A549 (cell line): ENCODE results near the gene PDK2. TPM values are rescaled to one million over a fixed set of nuclear protein-coding genes. Genes with fewer than 3 reads are reported as not detected.

Experiments used
- ATAC-seq, 2 experiments: fragments of 200-7000 bp in 1 of 2; fragments of >200 bp in 1 of 2; cut with Nextera tagmentation in 1 of 2; cut with Tn5 transposase in 1 of 2; 3 replicates each; pipeline versions ENCODE4 v1.8.0 to v1.9.1; 2018 to 2020; ENCODE audit warnings: mild to moderate bottlenecking in 1 of 2, moderate library complexity in 1 of 2
- CTCF ChIA-PET: fragments of 300-600 bp; sonication (Branson Sonifier 250); formaldehyde crosslinking; extraction: SDS; loops from one replicate; lab custom pipeline; 2021; ENCODE audit warnings: antibody characterized with exemption, inconsistent platforms; lab: Yijun Ruan, JAX
- POLR2A ChIA-PET: fragments of 350-600 bp; formaldehyde crosslinking; extraction: SDS; loops from one replicate; lab custom pipeline; 2021; ENCODE audit warnings: antibody characterized with exemption, inconsistent platforms; lab: Yijun Ruan, JAX
- DNase-seq, 2 experiments: peaks; one replicate each; pipeline versions ENCODE4 v3.0.0 to v3.0.0-alpha.2; 2011 to 2016; ENCODE audit warnings: low read depth in 1 of 2, low spot score in 1 of 2
- FAIRE-seq: peaks from 2 replicates; lab custom pipeline; 2011; peaks lifted over from hg19 to GRCh38; lab: Jason Lieb, UNC
- H3K27ac ChIP-seq, 2 experiments: fragments of >200 bp; sonication (Bioruptor Twin); formaldehyde crosslinking; 3 replicates each; pipeline ENCODE4 v1.5.1; 2016 to 2017
- H3K4me1 ChIP-seq: fragments of >200 bp; sonication (Bioruptor Twin); formaldehyde crosslinking; 3 replicates; pipeline ENCODE4 v1.6.1; 2016
- H3K4me2 ChIP-seq: fragments of >200 bp; sonication (Bioruptor Twin); formaldehyde crosslinking; 3 replicates; pipeline ENCODE4 v1.6.1; 2016
- H3K4me3 ChIP-seq: fragments of >200 bp; sonication (Bioruptor Twin); formaldehyde crosslinking; 3 replicates; pipeline ENCODE4 v1.5.1; 2016
- H3K9me3 ChIP-seq: fragments of >200 bp; sonication (Bioruptor Twin); formaldehyde crosslinking; 3 replicates; pipeline ENCODE4 v1.6.1; 2016
- BHLHE40 ChIP-seq: IDR thresholded peaks from 2 replicates; pipeline ENCODE4 v1.6.1; 2012; ENCODE audit warnings: low read depth, low read length, inconsistent platforms
- CBX2 ChIP-seq: fragments of 200-600 bp; sonication (generic); IDR thresholded peaks from 2 replicates; pipeline ENCODE4 v1.6.1; 2016; ENCODE audit warnings: low read depth, mild to moderate bottlenecking, borderline replicate concordance
- EHF ChIP-seq: fragments of 250-450 bp; sonication (Bioruptor Pico); IDR thresholded peaks from 2 replicates; pipeline ENCODE4 v1.5.0; 2020; ENCODE audit warnings: mild to moderate bottlenecking
- EHMT2 ChIP-seq: fragments of 200-600 bp; sonication (generic); IDR thresholded peaks from 2 replicates; pipeline ENCODE4 v1.6.1; 2016; ENCODE audit warnings: antibody characterized with exemption, low read depth, mild to moderate bottlenecking, moderate library complexity
- GATA3 ChIP-seq: IDR thresholded peaks from 2 replicates; pipeline ENCODE4 v1.6.1; 2012; ENCODE audit warnings: borderline replicate concordance
- HOXB5 ChIP-seq: fragments of 250-450 bp; sonication (Bioruptor Pico); IDR thresholded peaks from 2 replicates; pipeline ENCODE4 v1.5.0; 2020; ENCODE audit warnings: mild to moderate bottlenecking, moderate library complexity
- JUN ChIP-seq, 2 experiments: fragments of >200 bp; sonication (Bioruptor Twin); formaldehyde crosslinking; IDR thresholded peaks; 2 replicates in 1 of 2; 3 replicates in 1 of 2; pipeline ENCODE4 v1.6.1; 2016 to 2017
- KDM5A ChIP-seq: fragments of 200-600 bp; sonication (generic); IDR thresholded peaks from 2 replicates; pipeline ENCODE4 v1.6.1; 2016; ENCODE audit warnings: antibody characterized with exemption, mild to moderate bottlenecking
- MAFK ChIP-seq: fragments of 450-650 bp; IDR thresholded peaks from 2 replicates; pipeline ENCODE4 v1.6.1; 2014; ENCODE audit not compliant: partially characterized antibody
- MYC ChIP-seq: IDR thresholded peaks from 2 replicates; pipeline ENCODE4 v1.6.1; 2012; ENCODE audit warnings: mild to moderate bottlenecking, inconsistent platforms, low read length, improper control_type of control experiment, borderline replicate concordance
- NFE2L2 ChIP-seq: fragments of 150-350 bp; conservative IDR thresholded peaks from 2 replicates; pipeline ENCODE4 v1.6.1; 2014; ENCODE audit warnings: low read length
- NPAS2 ChIP-seq: fragments of 250-450 bp; sonication (Bioruptor Pico); IDR thresholded peaks from 2 replicates; pipeline ENCODE4 v1.8.0; 2022; ENCODE audit warnings: mild to moderate bottlenecking, moderate library complexity, borderline replicate concordance
- RNF2 ChIP-seq: fragments of 200-600 bp; sonication (generic); IDR thresholded peaks from 2 replicates; pipeline ENCODE4 v1.6.1; 2016; ENCODE audit warnings: low read depth, mild to moderate bottlenecking, antibody characterized with exemption, moderate library complexity, borderline replicate concordance
- SMC3 ChIP-seq: fragments of >200 bp; sonication (Bioruptor Twin); formaldehyde crosslinking; IDR thresholded peaks from 3 replicates; pipeline ENCODE4 v1.6.1; 2018; ENCODE audit warnings: inconsistent platforms
- WGBS: methylation state at CpG from one replicate; pipeline ENCODE4 v1.1.6; 2017; ENCODE audit errors: missing lambda C conversion rate; 5-methylcytosine and 5-hydroxymethylcytosine counted together
- polyA plus RNA-seq, 4 experiments: library from polyadenylated mRNA; depleted of rRNA in 3 of 4; stranded (reverse); fragments of >200 nt; fragmentation: RNase III in 1 of 4; extraction: RNeasy Plus Mini Kit Qiagen cat#74134 plus additional on column Dnase treatment in 1 of 4; gene quantifications; 2 replicates in 3 of 4; 3 replicates in 1 of 4; pipeline ENCODE4 v1.2.3, GENCODE V29; 2011 to 2017
- TF ChIP-seq, protein P1 (sequence below): fragments of 450-650 bp; IDR thresholded peaks from 2 replicates; pipeline ENCODE4 v1.6.1; 2014; ENCODE audit warnings: antibody characterized with exemption
- TF ChIP-seq, protein P2 (sequence below): fragments of 150-350 bp; IDR thresholded peaks from 2 replicates; pipeline ENCODE4 v1.6.1; 2014; ENCODE audit warnings: low read depth, mild to moderate bottlenecking, low read length
- TF ChIP-seq, protein P3 (sequence below): IDR thresholded peaks from 2 replicates; pipeline ENCODE4 v1.6.1; 2012; ENCODE audit warnings: low read depth, borderline replicate concordance
- TF ChIP-seq, protein P4 (sequence below): fragments of >200 bp; sonication (Bioruptor Twin); formaldehyde crosslinking; IDR thresholded peaks from 2 replicates; pipeline ENCODE4 v1.6.1; 2016
- TF ChIP-seq, protein P5 (sequence below): fragments of 200-600 bp; sonication (generic); IDR thresholded peaks from 2 replicates; pipeline ENCODE4 v1.6.1; 2016; ENCODE audit warnings: antibody characterized with exemption, mild to moderate bottlenecking, moderate library complexity
- TF ChIP-seq, protein P6 (sequence below): fragments of >200 bp; sonication (Bioruptor Twin); formaldehyde crosslinking; IDR thresholded peaks from 3 replicates; pipeline ENCODE4 v1.5.1; 2016

Gene PDK2
- polyA plus RNA-seq, 2 of the 4 experiments (the other 2 are of a cell fraction) = 14.1 to 28.5 TPM

DNA sequence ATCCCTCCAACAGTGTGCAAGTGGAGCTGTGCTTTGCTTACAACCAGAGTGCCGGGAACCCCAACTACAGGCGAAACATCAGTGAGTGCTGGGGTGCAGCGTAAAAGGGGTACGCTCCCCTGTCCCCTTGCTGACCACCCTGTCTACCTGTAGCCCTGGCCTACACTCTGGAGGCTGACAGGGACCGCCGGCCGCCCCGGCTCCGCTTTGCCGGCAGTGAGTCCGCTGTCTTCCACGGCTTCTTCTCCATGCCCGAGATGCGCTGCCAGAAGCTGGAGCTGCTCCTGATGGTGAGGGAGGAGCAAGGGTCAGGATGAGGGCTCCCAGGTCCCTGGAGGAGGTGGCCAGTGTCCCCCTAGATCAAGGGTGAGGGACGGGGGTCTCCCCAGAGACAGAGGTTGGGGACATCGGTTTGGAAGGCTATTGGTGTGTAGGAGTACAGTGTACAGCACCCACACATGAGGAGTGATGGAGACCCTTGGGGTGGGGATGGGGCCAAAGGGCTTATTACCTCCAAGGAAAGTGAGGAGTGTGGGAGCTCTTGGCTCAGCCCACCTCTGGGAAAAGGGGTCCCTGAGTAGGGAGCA lies 19.6 kb upstream of the PDK2 start:
- no peaks in the 10 kb centered on the region for H3K9me3 ChIP-seq
- TF ChIP-seq KDM5A = no peak
- TF ChIP-seq, protein P1, sequence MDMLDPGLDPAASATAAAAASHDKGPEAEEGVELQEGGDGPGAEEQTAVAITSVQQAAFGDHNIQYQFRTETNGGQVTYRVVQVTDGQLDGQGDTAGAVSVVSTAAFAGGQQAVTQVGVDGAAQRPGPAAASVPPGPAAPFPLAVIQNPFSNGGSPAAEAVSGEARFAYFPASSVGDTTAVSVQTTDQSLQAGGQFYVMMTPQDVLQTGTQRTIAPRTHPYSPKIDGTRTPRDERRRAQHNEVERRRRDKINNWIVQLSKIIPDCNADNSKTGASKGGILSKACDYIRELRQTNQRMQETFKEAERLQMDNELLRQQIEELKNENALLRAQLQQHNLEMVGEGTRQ = no peak
- no peak for TF ChIP-seq RNF2
- no peak for TF ChIP-seq BHLHE40
- TF ChIP-seq, protein P2, sequence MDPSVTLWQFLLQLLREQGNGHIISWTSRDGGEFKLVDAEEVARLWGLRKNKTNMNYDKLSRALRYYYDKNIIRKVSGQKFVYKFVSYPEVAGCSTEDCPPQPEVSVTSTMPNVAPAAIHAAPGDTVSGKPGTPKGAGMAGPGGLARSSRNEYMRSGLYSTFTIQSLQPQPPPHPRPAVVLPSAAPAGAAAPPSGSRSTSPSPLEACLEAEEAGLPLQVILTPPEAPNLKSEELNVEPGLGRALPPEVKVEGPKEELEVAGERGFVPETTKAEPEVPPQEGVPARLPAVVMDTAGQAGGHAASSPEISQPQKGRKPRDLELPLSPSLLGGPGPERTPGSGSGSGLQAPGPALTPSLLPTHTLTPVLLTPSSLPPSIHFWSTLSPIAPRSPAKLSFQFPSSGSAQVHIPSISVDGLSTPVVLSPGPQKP = no peak
- no peak for TF ChIP-seq EHMT2
- TF ChIP-seq MYC = no peak
- TF ChIP-seq, protein P3, sequence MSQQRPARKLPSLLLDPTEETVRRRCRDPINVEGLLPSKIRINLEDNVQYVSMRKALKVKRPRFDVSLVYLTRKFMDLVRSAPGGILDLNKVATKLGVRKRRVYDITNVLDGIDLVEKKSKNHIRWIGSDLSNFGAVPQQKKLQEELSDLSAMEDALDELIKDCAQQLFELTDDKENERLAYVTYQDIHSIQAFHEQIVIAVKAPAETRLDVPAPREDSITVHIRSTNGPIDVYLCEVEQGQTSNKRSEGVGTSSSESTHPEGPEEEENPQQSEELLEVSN = no peak
- peaks cover 12% of the 10 kb centered on the region; the same call in 2 of the 3 replicates for H3K4me1 ChIP-seq
- no peak for DNase-seq
- ChIA-PET CTCF (interaction anchor here (0.6 to 13.5 kb wide), 6 partner anchors 9 to 78 kb away, joined by 4 to 345 read pairs (median 144); partner anchors contain the start of genes ITGA3 and PDK2), POLR2A (no interaction called here)
- WGBS = 95% methylated on average over 16 of the region's 16 CpGs
- H3K27ac ChIP-seq = no peak overlapping the region
- H3K4me3 ChIP-seq = no peak overlapping the region
- no peak for ATAC-seq
- H3K4me2 ChIP-seq = no peak overlapping the region
- no peak for FAIRE-seq

DNA sequence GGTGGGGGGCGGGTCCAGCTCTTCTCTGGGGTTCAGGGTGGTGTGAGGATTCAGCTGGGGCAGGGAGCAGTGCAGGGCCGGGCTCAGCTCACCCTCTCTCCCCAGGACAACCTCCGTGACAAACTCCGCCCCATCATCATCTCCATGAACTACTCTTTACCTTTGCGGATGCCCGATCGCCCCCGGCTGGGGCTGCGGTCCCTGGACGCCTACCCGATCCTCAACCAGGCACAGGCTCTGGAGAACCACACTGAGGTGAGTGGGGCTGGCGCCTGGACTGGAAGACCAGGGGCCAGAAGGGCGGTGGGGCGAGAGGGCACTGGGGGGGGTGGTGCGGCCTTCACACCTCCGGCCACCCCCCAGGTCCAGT lies 18.9 kb upstream of the PDK2 start:
- no peak overlapping the region for H3K4me2 ChIP-seq
- no peak for FAIRE-seq
- DNase-seq = no peak
- H3K4me3 ChIP-seq = no peak overlapping the region
- POLR2A ChIA-PET = no interaction called here
- TF ChIP-seq, protein P4, sequence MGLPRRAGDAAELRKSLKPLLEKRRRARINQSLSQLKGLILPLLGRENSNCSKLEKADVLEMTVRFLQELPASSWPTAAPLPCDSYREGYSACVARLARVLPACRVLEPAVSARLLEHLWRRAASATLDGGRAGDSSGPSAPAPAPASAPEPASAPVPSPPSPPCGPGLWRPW = no peak
- TF ChIP-seq NFE2L2 (no peak), NPAS2 (no peak), GATA3 (no peak), JUN (IDR thresholded peaks at IDR 0.05) (no peak), MAFK (no peak), CBX2 (no peak), SMC3 (no peak), HOXB5 (no peak), EHF (CRISPR knock-in tag) (no peak)
- TF ChIP-seq, protein P5, sequence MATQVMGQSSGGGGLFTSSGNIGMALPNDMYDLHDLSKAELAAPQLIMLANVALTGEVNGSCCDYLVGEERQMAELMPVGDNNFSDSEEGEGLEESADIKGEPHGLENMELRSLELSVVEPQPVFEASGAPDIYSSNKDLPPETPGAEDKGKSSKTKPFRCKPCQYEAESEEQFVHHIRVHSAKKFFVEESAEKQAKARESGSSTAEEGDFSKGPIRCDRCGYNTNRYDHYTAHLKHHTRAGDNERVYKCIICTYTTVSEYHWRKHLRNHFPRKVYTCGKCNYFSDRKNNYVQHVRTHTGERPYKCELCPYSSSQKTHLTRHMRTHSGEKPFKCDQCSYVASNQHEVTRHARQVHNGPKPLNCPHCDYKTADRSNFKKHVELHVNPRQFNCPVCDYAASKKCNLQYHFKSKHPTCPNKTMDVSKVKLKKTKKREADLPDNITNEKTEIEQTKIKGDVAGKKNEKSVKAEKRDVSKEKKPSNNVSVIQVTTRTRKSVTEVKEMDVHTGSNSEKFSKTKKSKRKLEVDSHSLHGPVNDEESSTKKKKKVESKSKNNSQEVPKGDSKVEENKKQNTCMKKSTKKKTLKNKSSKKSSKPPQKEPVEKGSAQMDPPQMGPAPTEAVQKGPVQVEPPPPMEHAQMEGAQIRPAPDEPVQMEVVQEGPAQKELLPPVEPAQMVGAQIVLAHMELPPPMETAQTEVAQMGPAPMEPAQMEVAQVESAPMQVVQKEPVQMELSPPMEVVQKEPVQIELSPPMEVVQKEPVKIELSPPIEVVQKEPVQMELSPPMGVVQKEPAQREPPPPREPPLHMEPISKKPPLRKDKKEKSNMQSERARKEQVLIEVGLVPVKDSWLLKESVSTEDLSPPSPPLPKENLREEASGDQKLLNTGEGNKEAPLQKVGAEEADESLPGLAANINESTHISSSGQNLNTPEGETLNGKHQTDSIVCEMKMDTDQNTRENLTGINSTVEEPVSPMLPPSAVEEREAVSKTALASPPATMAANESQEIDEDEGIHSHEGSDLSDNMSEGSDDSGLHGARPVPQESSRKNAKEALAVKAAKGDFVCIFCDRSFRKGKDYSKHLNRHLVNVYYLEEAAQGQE = no peak
- TF ChIP-seq, protein P6, sequence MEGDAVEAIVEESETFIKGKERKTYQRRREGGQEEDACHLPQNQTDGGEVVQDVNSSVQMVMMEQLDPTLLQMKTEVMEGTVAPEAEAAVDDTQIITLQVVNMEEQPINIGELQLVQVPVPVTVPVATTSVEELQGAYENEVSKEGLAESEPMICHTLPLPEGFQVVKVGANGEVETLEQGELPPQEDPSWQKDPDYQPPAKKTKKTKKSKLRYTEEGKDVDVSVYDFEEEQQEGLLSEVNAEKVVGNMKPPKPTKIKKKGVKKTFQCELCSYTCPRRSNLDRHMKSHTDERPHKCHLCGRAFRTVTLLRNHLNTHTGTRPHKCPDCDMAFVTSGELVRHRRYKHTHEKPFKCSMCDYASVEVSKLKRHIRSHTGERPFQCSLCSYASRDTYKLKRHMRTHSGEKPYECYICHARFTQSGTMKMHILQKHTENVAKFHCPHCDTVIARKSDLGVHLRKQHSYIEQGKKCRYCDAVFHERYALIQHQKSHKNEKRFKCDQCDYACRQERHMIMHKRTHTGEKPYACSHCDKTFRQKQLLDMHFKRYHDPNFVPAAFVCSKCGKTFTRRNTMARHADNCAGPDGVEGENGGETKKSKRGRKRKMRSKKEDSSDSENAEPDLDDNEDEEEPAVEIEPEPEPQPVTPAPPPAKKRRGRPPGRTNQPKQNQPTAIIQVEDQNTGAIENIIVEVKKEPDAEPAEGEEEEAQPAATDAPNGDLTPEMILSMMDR = no peak
- TF ChIP-seq, protein P2 = no peak
- WGBS = 88% methylated on average over 11 of the region's 16 CpGs
- CTCF ChIA-PET = interaction anchor here (0.6 to 13.5 kb wide), 5 partner anchors 11 to 85 kb away, joined by 4 to 345 read pairs (median 176); partner anchors contain the start of genes ITGA3 and PDK2
- ATAC-seq = no peak
- H3K27ac ChIP-seq = no peak overlapping the region
- H3K4me1 ChIP-seq = peaks cover 12% of the 10 kb centered on the region; the same call in 2 of the 3 replicates
- H3K9me3 ChIP-seq = no peaks in the 10 kb centered on the region
